ENCODE measurements around the gene IL4R. TPM values are rescaled to one million over a fixed set of nuclear protein-coding genes. Genes with fewer than 3 reads are reported as not detected.

The IL4R gene
- total and polyA plus RNA-seq, 2 of the 13 experiments (the other 11 are each of a cell fraction or from before 2014, with no cell fraction given): 15.9 to 49.6 TPM

DNA sequence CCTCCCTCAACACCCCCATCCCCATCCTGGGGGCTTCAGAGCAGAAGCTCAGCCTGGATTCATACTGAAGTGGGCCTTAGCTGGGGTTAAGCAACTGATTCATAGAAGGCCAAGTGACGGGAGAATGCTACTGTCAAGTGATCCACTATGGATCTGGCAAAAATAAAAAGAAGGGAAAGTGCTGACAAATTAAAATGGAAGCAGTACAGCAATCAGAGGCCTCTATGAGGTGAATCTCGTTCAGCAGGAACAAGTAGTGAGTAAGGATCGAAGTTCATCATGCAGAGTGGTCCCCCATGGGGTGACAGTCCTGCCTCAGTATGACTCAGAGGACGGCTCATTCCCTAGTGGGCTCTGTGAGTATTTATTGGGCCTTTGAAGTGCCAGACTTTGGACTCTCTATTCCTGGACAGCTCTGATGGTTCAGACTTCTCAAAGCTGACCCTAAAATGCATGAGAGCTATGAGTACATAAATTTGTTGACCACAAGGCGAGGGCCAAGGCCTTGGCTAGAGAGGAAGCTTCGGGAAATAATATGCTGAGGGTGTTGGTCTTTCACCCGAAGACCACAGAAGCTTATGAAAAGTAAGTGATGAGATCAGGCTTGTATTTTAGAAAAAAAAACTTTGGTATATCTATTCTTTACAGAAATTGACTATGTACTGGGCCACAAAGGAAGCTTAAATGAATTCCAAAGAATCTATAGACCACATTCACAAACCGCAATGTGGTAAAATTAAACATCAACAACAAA, 39.9 kb upstream of the IL4R start (continued):
- TF ChIP-seq, protein P1, sequence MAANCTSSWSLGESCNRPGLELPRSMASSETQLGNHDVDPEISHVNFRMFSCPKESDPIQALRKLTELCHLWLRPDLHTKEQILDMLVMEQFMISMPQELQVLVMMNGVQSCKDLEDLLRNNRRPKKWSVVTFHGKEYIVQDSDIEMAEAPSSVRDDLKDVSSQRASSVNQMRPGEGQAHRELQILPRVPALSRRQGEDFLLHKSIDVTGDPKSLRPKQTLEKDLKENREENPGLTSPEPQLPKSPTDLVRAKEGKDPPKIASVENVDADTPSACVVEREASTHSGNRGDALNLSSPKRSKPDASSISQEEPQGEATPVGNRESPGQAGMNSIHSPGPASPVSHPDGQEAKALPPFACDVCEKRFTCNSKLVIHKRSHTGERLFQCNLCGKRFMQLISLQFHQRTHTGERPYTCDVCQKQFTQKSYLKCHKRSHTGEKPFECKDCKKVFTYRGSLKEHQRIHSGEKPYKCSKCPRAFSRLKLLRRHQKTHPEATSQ (CRISPR knock-in tag; IDR thresholded peaks at IDR 0.05; ENCODE audit: borderline replicate concordance): peak; percentile 58; the same call in 1 of the 2 replicates
- TF ChIP-seq SP2 (CRISPR knock-in tag; IDR thresholded peaks at IDR 0.05) (no peak), NFIC (IDR thresholded peaks at IDR 0.05; ENCODE audit: low read length) (peak; percentile 95), ETV6 (CRISPR knock-in tag; conservative IDR thresholded peaks at IDR 0.05) (peak; percentile 36; the same call in 1 of the 2 replicates), ZNF232 (CRISPR knock-in tag; IDR thresholded peaks at IDR 0.05; ENCODE audit: borderline replicate concordance) (peak; percentile 88; the same call in 1 of the 2 replicates), ZNF20 (CRISPR knock-in tag; IDR thresholded peaks at IDR 0.05) (no peak)
- TF ChIP-seq, protein P2, sequence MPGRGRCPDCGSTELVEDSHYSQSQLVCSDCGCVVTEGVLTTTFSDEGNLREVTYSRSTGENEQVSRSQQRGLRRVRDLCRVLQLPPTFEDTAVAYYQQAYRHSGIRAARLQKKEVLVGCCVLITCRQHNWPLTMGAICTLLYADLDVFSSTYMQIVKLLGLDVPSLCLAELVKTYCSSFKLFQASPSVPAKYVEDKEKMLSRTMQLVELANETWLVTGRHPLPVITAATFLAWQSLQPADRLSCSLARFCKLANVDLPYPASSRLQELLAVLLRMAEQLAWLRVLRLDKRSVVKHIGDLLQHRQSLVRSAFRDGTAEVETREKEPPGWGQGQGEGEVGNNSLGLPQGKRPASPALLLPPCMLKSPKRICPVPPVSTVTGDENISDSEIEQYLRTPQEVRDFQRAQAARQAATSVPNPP (CRISPR knock-in tag; IDR thresholded peaks at IDR 0.05): peak; percentile 68; the same call in 1 of the 2 replicates
- TF ChIP-seq, protein P3, sequence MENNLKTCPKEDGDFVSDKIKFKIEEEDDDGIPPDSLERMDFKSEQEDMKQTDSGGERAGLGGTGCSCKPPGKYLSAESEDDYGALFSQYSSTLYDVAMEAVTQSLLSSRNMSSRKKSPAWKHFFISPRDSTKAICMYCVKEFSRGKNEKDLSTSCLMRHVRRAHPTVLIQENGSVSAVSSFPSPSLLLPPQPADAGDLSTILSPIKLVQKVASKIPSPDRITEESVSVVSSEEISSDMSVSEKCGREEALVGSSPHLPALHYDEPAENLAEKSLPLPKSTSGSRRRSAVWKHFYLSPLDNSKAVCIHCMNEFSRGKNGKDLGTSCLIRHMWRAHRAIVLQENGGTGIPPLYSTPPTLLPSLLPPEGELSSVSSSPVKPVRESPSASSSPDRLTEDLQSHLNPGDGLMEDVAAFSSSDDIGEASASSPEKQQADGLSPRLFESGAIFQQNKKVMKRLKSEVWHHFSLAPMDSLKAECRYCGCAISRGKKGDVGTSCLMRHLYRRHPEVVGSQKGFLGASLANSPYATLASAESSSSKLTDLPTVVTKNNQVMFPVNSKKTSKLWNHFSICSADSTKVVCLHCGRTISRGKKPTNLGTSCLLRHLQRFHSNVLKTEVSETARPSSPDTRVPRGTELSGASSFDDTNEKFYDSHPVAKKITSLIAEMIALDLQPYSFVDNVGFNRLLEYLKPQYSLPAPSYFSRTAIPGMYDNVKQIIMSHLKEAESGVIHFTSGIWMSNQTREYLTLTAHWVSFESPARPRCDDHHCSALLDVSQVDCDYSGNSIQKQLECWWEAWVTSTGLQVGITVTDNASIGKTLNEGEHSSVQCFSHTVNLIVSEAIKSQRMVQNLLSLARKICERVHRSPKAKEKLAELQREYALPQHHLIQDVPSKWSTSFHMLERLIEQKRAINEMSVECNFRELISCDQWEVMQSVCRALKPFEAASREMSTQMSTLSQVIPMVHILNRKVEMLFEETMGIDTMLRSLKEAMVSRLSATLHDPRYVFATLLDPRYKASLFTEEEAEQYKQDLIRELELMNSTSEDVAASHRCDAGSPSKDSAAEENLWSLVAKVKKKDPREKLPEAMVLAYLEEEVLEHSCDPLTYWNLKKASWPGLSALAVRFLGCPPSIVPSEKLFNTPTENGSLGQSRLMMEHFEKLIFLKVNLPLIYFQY (CRISPR knock-in tag; IDR thresholded peaks at IDR 0.05; ENCODE audit: borderline replicate concordance): peak; percentile 88
- TF ChIP-seq, protein P4, sequence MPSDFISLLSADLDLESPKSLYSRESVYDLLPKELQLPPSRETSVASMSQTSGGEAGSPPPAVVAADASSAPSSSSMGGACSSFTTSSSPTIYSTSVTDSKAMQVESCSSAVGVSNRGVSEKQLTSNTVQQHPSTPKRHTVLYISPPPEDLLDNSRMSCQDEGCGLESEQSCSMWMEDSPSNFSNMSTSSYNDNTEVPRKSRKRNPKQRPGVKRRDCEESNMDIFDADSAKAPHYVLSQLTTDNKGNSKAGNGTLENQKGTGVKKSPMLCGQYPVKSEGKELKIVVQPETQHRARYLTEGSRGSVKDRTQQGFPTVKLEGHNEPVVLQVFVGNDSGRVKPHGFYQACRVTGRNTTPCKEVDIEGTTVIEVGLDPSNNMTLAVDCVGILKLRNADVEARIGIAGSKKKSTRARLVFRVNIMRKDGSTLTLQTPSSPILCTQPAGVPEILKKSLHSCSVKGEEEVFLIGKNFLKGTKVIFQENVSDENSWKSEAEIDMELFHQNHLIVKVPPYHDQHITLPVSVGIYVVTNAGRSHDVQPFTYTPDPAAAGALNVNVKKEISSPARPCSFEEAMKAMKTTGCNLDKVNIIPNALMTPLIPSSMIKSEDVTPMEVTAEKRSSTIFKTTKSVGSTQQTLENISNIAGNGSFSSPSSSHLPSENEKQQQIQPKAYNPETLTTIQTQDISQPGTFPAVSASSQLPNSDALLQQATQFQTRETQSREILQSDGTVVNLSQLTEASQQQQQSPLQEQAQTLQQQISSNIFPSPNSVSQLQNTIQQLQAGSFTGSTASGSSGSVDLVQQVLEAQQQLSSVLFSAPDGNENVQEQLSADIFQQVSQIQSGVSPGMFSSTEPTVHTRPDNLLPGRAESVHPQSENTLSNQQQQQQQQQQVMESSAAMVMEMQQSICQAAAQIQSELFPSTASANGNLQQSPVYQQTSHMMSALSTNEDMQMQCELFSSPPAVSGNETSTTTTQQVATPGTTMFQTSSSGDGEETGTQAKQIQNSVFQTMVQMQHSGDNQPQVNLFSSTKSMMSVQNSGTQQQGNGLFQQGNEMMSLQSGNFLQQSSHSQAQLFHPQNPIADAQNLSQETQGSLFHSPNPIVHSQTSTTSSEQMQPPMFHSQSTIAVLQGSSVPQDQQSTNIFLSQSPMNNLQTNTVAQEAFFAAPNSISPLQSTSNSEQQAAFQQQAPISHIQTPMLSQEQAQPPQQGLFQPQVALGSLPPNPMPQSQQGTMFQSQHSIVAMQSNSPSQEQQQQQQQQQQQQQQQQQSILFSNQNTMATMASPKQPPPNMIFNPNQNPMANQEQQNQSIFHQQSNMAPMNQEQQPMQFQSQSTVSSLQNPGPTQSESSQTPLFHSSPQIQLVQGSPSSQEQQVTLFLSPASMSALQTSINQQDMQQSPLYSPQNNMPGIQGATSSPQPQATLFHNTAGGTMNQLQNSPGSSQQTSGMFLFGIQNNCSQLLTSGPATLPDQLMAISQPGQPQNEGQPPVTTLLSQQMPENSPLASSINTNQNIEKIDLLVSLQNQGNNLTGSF (CRISPR knock-in tag; IDR thresholded peaks at IDR 0.05): no peak
- TF ChIP-seq, protein P5, sequence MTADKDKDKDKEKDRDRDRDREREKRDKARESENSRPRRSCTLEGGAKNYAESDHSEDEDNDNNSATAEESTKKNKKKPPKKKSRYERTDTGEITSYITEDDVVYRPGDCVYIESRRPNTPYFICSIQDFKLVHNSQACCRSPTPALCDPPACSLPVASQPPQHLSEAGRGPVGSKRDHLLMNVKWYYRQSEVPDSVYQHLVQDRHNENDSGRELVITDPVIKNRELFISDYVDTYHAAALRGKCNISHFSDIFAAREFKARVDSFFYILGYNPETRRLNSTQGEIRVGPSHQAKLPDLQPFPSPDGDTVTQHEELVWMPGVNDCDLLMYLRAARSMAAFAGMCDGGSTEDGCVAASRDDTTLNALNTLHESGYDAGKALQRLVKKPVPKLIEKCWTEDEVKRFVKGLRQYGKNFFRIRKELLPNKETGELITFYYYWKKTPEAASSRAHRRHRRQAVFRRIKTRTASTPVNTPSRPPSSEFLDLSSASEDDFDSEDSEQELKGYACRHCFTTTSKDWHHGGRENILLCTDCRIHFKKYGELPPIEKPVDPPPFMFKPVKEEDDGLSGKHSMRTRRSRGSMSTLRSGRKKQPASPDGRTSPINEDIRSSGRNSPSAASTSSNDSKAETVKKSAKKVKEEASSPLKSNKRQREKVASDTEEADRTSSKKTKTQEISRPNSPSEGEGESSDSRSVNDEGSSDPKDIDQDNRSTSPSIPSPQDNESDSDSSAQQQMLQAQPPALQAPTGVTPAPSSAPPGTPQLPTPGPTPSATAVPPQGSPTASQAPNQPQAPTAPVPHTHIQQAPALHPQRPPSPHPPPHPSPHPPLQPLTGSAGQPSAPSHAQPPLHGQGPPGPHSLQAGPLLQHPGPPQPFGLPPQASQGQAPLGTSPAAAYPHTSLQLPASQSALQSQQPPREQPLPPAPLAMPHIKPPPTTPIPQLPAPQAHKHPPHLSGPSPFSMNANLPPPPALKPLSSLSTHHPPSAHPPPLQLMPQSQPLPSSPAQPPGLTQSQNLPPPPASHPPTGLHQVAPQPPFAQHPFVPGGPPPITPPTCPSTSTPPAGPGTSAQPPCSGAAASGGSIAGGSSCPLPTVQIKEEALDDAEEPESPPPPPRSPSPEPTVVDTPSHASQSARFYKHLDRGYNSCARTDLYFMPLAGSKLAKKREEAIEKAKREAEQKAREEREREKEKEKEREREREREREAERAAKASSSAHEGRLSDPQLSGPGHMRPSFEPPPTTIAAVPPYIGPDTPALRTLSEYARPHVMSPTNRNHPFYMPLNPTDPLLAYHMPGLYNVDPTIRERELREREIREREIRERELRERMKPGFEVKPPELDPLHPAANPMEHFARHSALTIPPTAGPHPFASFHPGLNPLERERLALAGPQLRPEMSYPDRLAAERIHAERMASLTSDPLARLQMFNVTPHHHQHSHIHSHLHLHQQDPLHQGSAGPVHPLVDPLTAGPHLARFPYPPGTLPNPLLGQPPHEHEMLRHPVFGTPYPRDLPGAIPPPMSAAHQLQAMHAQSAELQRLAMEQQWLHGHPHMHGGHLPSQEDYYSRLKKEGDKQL (CRISPR knock-in tag; IDR thresholded peaks at IDR 0.05; ENCODE audit: low read depth): peak; percentile 90

Measured in HepG2 (cell line).